ENCODE measurements around the gene TMEM263. TPM values are rescaled to one million over a fixed set of nuclear protein-coding genes. Genes with fewer than 3 reads are reported as not detected.

TMEM263 gene
- total RNA-seq, 1 experiment from 2014 or later = 31.3 TPM

DNA sequence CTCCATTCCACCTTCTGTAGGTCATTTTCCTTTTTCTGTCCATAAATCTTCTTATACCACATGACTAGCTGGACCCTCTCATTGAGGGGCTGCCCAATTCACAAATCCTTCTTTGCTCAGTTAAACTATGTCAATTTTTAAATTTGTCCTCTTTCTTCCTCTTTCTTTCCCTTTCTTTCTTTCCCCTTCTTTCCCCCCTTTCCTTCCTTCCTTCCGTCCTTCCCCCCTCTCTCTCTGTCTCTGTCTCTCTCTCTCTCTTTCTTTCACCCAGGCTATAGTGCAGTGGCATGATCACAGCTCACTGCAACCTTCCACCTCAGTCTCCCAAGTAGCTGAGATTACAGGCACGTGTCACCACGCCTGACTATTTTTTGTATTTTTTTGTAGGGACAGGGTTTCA lies 47.1 kb upstream of the TMEM263 start (continued):
- no peak for TF ChIP-seq ZBTB33 (IDR thresholded peaks at IDR 0.05; ENCODE audit: extremely low read depth, insufficient replicate concordance, low read length)
- TF ChIP-seq, protein P1, sequence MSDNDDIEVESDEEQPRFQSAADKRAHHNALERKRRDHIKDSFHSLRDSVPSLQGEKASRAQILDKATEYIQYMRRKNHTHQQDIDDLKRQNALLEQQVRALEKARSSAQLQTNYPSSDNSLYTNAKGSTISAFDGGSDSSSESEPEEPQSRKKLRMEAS (IDR thresholded peaks at IDR 0.05) = no peak

DNA sequence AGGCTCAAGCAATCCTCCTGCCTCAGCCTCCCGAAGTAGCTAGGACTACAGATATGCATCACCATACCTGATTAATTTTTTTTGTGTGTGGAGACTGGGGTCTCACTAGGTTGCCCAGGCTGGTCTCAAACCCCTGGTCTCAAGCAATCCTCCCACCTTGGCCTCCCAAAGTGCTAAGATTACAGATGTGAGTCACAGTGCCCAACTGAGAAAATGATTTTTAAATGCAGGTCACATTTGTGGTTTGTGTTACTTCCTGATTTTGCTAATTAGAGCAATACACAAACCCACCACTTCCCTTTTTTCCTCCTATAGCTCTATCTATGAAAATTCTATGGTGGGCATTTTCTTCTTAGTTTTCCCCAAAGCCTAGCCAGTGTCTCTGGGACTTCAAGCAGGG lies 45.5 kb upstream of the TMEM263 start:
- TF ChIP-seq POLR2A (IDR thresholded peaks at IDR 0.05; ENCODE audit: borderline replicate concordance, extremely low read depth, insufficient read depth, insufficient read length) = no peak
- no peak for TF ChIP-seq ZFX (IDR thresholded peaks at IDR 0.05)
- POLR2A ChIA-PET = no interaction called here
- ATAC-seq = no peak
- Histone ChIP-seq H3K4me1 (ENCODE audit: control insufficient read depth in 1 of 2, insufficient read depth in 2 of 2, low read length in 2 of 2) (no peaks in the 10 kb centered on the region), H3K4me2 (ENCODE audit: low read length) (no peak overlapping the region), H3K36me3 (ENCODE audit: control insufficient read depth in 1 of 2, insufficient read depth in 2 of 2, low read length in 2 of 2) (no peaks in the 10 kb centered on the region), H3K9me2 (ENCODE audit: insufficient read depth) (no peaks in the 10 kb centered on the region), H4K20me1 (ENCODE audit: insufficient read depth) (no peaks in the 10 kb centered on the region), H3K27me3 (ENCODE audit: insufficient read depth, low read length) (no peaks in the 10 kb centered on the region), H3K27ac (ENCODE audit: low read depth, low read length) (no peak overlapping the region), H3K4me3 (replicated peaks in 1 of 2; ENCODE audit: low read depth in 1 of 2, low read length in 2 of 2) (no peak overlapping the region), H2AFZ (ENCODE audit: low read depth, low read length, poor library complexity, severe bottlenecking) (no peak overlapping the region), H3K79me2 (ENCODE audit: insufficient read depth, low read length) (no peaks in the 10 kb centered on the region), H3K9ac (ENCODE audit: low read length) (no peak overlapping the region), H3K9me3 (ENCODE audit: control insufficient read depth in 1 of 2, insufficient read depth in 1 of 2, low read depth in 1 of 2, low read length in 2 of 2) (no peaks in the 10 kb centered on the region)
- RAD21 ChIA-PET (ENCODE audit: low non-redundant PET in 1 of 2, low total read pairs in 2 of 2, uncharacterized antibody in 2 of 2, unreplicated experiment in 2 of 2) = no interaction called here
- no peak for DNase-seq (ENCODE audit: low read depth, low spot score)
- no TSS peak for BruUV-seq (replicated peaks)
- CTCF ChIA-PET = no interaction called here
- intact Hi-C loops (cut with micrococcal nuclease) = no loop called here

GRCh38 chr12:106911581-106911980 lies 44.1 kb upstream of the TMEM263 start:
- POLR2A ChIA-PET = no interaction called here

More at GRCh38 chr12:106911581-106911980, 44.1 kb upstream of the TMEM263 start:
- Histone ChIP-seq H3K36me3 (ENCODE audit: control insufficient read depth in 1 of 2, insufficient read depth in 2 of 2, low read length in 2 of 2) (no peaks in the 10 kb centered on the region), H3K4me3 (replicated peaks in 1 of 2; ENCODE audit: low read depth in 1 of 2, low read length in 2 of 2) (no peak overlapping the region), H3K4me2 (ENCODE audit: low read length) (no peak overlapping the region), H3K9ac (ENCODE audit: low read length) (no peak overlapping the region), H3K9me2 (ENCODE audit: insufficient read depth) (no peaks in the 10 kb centered on the region), H2AFZ (ENCODE audit: low read depth, low read length, poor library complexity, severe bottlenecking) (no peak overlapping the region), H3K4me1 (ENCODE audit: control insufficient read depth in 1 of 2, insufficient read depth in 2 of 2, low read length in 2 of 2) (no peaks in the 10 kb centered on the region), H4K20me1 (ENCODE audit: insufficient read depth) (no peaks in the 10 kb centered on the region), H3K79me2 (ENCODE audit: insufficient read depth, low read length) (no peaks in the 10 kb centered on the region), H3K27me3 (ENCODE audit: insufficient read depth, low read length) (no peaks in the 10 kb centered on the region), H3K9me3 (ENCODE audit: control insufficient read depth in 1 of 2, insufficient read depth in 1 of 2, low read depth in 1 of 2, low read length in 2 of 2) (no peaks in the 10 kb centered on the region), H3K27ac (ENCODE audit: low read depth, low read length) (no peak overlapping the region)
- BruUV-seq (replicated peaks) = no TSS peak
- ChIA-PET CTCF (no interaction called here), RAD21 (ENCODE audit: low non-redundant PET in 1 of 2, low total read pairs in 2 of 2, uncharacterized antibody in 2 of 2, unreplicated experiment in 2 of 2) (no interaction called here)
- ATAC-seq = no peak
- DNase-seq (ENCODE audit: low read depth, low spot score) = no peak
- TF ChIP-seq ELF1 (IDR thresholded peaks at IDR 0.05; ENCODE audit: borderline replicate concordance, low read depth) (no peak), CEBPB (IDR thresholded peaks at IDR 0.05; ENCODE audit: low read depth) (no peak), ZFX (IDR thresholded peaks at IDR 0.05) (no peak), EZH2phosphoT487 (IDR thresholded peaks at IDR 0.05; ENCODE audit: borderline replicate concordance) (no peak), POLR2AphosphoS5 (IDR thresholded peaks at IDR 0.05; ENCODE audit: low read depth, low read length) (no peak), JUND (IDR thresholded peaks at IDR 0.05) (no peak), EZH2 (IDR thresholded peaks at IDR 0.05) (no peak), YY1 (IDR thresholded peaks at IDR 0.05; ENCODE audit: extremely low read depth, insufficient replicate concordance, low read depth, low read length) (no peak), REST (IDR thresholded peaks at IDR 0.05; ENCODE audit: low read depth) (no peak)
- TF ChIP-seq, protein P2, sequence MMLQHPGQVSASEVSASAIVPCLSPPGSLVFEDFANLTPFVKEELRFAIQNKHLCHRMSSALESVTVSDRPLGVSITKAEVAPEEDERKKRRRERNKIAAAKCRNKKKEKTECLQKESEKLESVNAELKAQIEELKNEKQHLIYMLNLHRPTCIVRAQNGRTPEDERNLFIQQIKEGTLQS (IDR thresholded peaks at IDR 0.05) = no peak
- intact Hi-C loops (cut with micrococcal nuclease) = no loop called here
